ENCODE measurements around the gene SASH1.

DNA sequence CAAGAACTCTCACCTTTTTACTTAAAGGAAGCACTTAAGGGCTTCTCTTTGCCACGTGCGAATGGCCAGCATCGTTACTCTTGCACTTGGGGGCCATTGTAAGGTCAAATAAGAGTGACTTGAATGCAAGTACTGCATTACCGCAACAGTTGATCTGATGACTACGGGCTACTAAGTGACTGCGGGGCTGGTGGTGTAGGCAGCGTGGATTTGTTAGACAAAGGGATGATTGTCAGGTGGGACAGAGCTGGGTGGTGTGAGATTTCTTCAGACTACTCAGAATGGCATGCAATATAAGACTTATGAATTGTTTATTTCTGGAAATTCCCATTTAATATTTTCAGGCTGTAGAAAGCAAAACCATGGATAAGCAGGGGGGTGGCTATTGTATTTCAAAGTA is 204.5 kb downstream of the SASH1 start:
- TF ChIP-seq, protein P1, sequence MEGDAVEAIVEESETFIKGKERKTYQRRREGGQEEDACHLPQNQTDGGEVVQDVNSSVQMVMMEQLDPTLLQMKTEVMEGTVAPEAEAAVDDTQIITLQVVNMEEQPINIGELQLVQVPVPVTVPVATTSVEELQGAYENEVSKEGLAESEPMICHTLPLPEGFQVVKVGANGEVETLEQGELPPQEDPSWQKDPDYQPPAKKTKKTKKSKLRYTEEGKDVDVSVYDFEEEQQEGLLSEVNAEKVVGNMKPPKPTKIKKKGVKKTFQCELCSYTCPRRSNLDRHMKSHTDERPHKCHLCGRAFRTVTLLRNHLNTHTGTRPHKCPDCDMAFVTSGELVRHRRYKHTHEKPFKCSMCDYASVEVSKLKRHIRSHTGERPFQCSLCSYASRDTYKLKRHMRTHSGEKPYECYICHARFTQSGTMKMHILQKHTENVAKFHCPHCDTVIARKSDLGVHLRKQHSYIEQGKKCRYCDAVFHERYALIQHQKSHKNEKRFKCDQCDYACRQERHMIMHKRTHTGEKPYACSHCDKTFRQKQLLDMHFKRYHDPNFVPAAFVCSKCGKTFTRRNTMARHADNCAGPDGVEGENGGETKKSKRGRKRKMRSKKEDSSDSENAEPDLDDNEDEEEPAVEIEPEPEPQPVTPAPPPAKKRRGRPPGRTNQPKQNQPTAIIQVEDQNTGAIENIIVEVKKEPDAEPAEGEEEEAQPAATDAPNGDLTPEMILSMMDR (IDR thresholded peaks at IDR 0.05): no peak
- TF ChIP-seq POLR2AphosphoS5 (IDR thresholded peaks at IDR 0.05; ENCODE audit: low read depth, low read length): no peak
- TF ChIP-seq, protein P2, sequence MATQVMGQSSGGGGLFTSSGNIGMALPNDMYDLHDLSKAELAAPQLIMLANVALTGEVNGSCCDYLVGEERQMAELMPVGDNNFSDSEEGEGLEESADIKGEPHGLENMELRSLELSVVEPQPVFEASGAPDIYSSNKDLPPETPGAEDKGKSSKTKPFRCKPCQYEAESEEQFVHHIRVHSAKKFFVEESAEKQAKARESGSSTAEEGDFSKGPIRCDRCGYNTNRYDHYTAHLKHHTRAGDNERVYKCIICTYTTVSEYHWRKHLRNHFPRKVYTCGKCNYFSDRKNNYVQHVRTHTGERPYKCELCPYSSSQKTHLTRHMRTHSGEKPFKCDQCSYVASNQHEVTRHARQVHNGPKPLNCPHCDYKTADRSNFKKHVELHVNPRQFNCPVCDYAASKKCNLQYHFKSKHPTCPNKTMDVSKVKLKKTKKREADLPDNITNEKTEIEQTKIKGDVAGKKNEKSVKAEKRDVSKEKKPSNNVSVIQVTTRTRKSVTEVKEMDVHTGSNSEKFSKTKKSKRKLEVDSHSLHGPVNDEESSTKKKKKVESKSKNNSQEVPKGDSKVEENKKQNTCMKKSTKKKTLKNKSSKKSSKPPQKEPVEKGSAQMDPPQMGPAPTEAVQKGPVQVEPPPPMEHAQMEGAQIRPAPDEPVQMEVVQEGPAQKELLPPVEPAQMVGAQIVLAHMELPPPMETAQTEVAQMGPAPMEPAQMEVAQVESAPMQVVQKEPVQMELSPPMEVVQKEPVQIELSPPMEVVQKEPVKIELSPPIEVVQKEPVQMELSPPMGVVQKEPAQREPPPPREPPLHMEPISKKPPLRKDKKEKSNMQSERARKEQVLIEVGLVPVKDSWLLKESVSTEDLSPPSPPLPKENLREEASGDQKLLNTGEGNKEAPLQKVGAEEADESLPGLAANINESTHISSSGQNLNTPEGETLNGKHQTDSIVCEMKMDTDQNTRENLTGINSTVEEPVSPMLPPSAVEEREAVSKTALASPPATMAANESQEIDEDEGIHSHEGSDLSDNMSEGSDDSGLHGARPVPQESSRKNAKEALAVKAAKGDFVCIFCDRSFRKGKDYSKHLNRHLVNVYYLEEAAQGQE (IDR thresholded peaks at IDR 0.05; ENCODE audit: insufficient read depth in 1 of 2, low read depth in 2 of 2, low read length in 1 of 2): no peak
- no peak for TF ChIP-seq SIN3A (IDR thresholded peaks at IDR 0.05; ENCODE audit: borderline replicate concordance, insufficient read depth, low read depth, low read length)
